ENCODE data around the gene PHF2.
"Not testable (repeated sequence)": the region's sequence is repeated elsewhere in the genome, so short reads cannot be mapped to it uniquely, and the experiment has no call there.

PHF2 gene

DNA sequence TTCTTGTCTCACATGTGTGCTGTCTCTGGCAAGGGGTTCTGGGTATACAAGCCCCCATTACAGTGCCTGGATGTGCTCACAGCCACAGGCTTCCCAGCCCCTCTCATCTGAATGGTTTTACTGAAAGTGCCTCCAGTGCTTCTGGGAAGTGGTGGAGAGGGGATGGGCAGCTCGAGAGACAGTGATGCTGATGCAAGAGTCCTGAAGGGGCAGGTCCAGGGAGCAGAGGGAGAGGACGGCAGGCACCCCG lies 93.5 kb downstream of the PHF2 start:
- Histone ChIP-seq H3K9me3 (ENCODE audit: insufficient read depth, low read length) (no peaks in the 10 kb centered on the region), H4K20me1 (ENCODE audit: insufficient read depth, low read length) (no peaks in the 10 kb centered on the region), H3K36me3 (replicated peaks; ENCODE audit: low read depth, low read length) (no peaks in the 10 kb centered on the region), H2AFZ (ENCODE audit: low read depth, low read length) (no peak overlapping the region), H3K27ac (ENCODE audit: low read length) (no peak overlapping the region), H3K4me3 (ENCODE audit: low read length) (no peak overlapping the region), H3K4me1 (ENCODE audit: low read length) (no peaks in the 10 kb centered on the region), H3K9ac (ENCODE audit: low read length) (no peak overlapping the region), H3K27me3 (ENCODE audit: low read depth, low read length) (no peaks in the 10 kb centered on the region), H3K79me2 (ENCODE audit: low read length) (no peaks in the 10 kb centered on the region), H3K4me2 (ENCODE audit: low read length) (no peak overlapping the region)
- no peak for TF ChIP-seq EZH2phosphoT487 (IDR thresholded peaks at IDR 0.05; ENCODE audit: low read depth)
- no peak for TF ChIP-seq CTCF (IDR thresholded peaks at IDR 0.05; ENCODE audit: low read depth, low read length)

DNA sequence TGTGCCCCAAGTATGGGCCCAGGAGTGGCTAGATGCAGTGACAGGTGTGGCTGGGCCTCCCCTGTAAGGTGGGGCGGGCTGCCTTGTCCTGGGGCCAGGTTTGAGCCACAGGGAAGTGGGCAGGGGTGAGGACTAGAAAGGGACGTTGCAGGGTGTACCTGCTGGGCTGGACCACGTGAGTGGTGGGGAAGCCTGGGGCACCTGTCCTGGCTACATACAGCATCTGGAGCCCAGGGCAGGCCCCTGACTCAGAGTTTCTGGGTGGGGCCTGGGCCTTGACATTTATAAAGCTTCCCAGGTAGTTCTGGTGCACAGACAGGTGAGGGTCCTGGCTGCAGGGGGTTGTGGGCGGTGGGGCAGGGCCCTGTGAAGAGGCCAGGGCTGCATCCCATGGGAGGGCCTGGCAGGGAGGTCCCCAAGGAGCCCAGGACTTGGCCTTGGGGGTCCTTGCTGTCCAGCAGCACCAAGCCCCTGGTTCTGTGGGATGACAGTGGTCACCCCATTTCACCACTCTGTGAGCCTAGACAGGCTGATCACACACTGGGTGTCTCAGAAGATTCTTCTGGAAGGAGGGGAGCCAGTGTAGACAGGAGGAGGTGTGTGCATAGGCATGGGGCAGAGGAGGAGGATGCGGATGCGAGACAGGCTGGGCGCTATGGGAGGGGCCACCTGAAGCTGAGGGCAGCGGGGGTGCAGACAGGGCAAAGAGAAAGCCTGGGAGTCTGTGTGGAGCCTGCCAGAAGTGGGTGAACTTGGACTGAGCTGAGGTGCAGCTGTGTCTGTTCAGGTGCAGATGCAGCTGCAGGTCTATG lies 94.0 kb downstream of the PHF2 start:
- TF ChIP-seq CTCF (IDR thresholded peaks at IDR 0.05; ENCODE audit: low read depth, low read length) (no peak), EZH2phosphoT487 (IDR thresholded peaks at IDR 0.05; ENCODE audit: low read depth) (no peak)
- Histone ChIP-seq H3K4me2 (ENCODE audit: low read length) (no peak overlapping the region), H3K9me3 (ENCODE audit: insufficient read depth, low read length) (no peaks in the 10 kb centered on the region), H3K27me3 (ENCODE audit: low read depth, low read length) (no peaks in the 10 kb centered on the region), H3K27ac (ENCODE audit: low read length) (no peak overlapping the region), H3K9ac (ENCODE audit: low read length) (no peak overlapping the region), H3K79me2 (ENCODE audit: low read length) (no peaks in the 10 kb centered on the region), H3K4me1 (ENCODE audit: low read length) (no peaks in the 10 kb centered on the region), H2AFZ (ENCODE audit: low read depth, low read length) (no peak overlapping the region), H3K4me3 (ENCODE audit: low read length) (no peak overlapping the region), H3K36me3 (replicated peaks; ENCODE audit: low read depth, low read length) (no peaks in the 10 kb centered on the region), H4K20me1 (ENCODE audit: insufficient read depth, low read length) (no peaks in the 10 kb centered on the region)

DNA sequence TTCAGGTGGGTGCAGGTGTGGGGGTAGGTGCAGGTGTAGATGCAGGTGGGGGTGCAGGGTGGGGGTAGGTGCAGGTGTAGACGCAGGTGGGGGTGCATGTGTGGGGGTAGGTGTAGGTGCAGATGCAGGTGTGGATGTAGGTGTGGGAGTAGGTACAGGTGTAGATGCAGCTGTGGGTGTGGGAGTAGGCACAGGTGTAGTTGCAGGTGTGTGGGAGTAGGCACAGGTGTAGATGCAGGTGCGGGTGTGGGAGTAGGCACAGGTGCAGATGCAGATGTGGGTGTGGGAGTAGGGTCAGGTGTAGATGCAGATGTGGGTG lies 94.6 kb downstream of the PHF2 start:
- H4K20me1 ChIP-seq (ENCODE audit: insufficient read depth, low read length): no peaks in the 10 kb centered on the region
- no peak overlapping the region for H3K27ac ChIP-seq (ENCODE audit: low read length)
- no peak overlapping the region for H2AFZ ChIP-seq (ENCODE audit: low read depth, low read length)
- no peaks in the 10 kb centered on the region for H3K9me3 ChIP-seq (ENCODE audit: insufficient read depth, low read length)
- no peak overlapping the region for H3K4me3 ChIP-seq (ENCODE audit: low read length)
- H3K9ac ChIP-seq (ENCODE audit: low read length): no peak overlapping the region
- no peaks in the 10 kb centered on the region for H3K79me2 ChIP-seq (ENCODE audit: low read length)
- H3K4me2 ChIP-seq (ENCODE audit: low read length): no peak overlapping the region
- TF ChIP-seq EZH2phosphoT487 (IDR thresholded peaks at IDR 0.05; ENCODE audit: low read depth): no peak
- TF ChIP-seq CTCF (IDR thresholded peaks at IDR 0.05; ENCODE audit: low read depth, low read length): no peak
- no peaks in the 10 kb centered on the region for H3K36me3 ChIP-seq (replicated peaks; ENCODE audit: low read depth, low read length)
- no peaks in the 10 kb centered on the region for H3K4me1 ChIP-seq (ENCODE audit: low read length)
- H3K27me3 ChIP-seq (ENCODE audit: low read depth, low read length): no peaks in the 10 kb centered on the region

DNA sequence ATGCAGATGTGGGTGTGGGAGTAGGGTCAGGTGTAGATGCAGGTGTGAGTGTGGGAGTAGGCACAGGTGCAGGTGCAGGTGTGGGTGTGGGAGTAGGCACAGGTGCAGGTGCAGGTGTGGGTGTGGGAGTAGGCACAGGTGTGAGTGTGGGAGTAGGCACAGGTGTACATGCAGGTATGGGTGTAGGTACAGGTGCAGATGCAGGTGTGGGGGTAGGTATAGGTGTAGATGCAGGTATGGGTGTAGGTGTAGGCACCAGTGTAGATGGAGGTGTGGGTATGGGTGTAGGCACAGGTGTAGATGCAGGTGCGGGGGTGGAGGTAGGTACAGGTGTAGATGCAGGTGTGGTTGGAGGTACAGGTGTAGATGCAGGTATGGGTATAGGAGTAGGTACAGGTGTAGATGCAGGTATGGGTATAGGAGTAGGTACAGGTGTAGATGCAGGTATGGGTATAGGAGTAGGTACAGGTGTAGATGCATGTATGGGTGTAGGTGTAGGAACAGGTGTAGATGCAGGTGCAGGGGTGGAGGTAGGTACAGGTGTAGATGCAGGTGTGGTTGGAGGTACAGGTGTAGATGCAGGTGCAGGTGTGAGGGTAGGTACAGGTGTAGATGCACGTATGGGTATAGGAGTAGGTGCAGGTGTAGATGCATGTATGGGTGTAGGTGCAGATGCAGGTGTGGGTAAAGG lies 96.1 kb downstream of the PHF2 start:
- H3K4me3 ChIP-seq (ENCODE audit: low read length); H3K27me3 ChIP-seq (ENCODE audit: low read depth, low read length); H3K4me2 ChIP-seq (ENCODE audit: low read length); H3K36me3 ChIP-seq (replicated peaks; ENCODE audit: low read depth, low read length); H3K9me3 ChIP-seq (ENCODE audit: insufficient read depth, low read length); H3K79me2 ChIP-seq (ENCODE audit: low read length); H4K20me1 ChIP-seq (ENCODE audit: insufficient read depth, low read length); H3K9ac ChIP-seq (ENCODE audit: low read length); H2AFZ ChIP-seq (ENCODE audit: low read depth, low read length); H3K27ac ChIP-seq (ENCODE audit: low read length); H3K4me1 ChIP-seq (ENCODE audit: low read length): not testable (repeated sequence)

Measured in OCI-LY3 (cell line).